Measurements from ENCODE around the gene SLC40A1.

SLC40A1 gene

DNA sequence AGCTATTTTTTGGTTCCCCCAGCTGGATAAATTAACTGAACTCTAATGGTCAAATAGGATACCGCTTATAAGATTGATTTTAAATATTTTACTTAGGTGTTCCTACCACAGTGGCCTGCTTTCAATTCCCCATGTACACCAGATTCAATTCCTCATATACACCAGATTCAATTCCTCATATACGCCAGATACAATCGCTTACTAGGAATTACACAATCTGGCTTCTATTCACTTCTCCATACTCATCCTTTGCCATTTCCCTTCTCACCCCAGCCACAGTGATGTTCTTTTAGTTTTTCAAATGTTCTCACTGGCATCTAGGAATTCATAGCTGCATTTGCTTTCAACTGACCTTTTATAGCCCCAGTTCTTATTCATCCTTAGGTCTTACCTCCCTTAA, 66.5 kb downstream of the SLC40A1 start:
- no peak for DNase-seq (ENCODE audit: low read depth, low spot score)

DNA sequence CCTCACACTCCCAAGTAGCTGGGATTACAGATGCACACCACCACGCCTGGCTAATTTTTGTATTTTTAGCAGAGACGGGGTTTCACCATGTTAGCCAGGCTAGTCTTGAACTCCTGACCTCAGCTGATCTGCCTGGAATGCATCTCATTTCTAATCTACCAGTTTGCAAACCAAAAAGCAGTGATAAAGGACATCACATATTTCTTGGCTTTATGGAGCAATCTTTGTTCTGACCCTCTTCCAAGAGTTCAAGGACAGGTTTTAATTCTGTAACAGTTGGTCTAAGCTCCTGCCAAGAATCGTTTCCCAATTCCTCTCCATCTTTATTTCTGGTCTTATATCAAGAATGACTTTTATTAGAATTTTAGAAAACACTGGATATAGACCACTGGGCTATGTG, 67.7 kb downstream of the SLC40A1 start:
- no peak for DNase-seq (ENCODE audit: low read depth, low spot score)

DNA sequence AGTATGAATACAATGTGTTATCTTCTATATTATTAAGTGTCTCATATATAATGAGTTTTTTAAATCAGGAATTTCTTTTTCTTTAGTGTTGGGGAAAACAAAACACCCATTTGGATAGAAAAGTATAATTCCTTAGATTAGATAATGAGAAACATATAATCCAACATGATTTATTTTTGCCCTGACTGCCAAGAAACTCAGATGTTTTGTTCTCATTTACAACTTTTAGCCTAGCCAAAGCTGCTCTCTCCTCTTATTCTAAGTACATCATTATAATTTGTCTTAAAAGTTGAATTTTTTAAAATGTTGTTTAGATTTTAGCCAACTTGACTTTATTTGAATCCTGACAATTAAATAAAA, 68.6 kb downstream of the SLC40A1 start:
- DNase-seq (ENCODE audit: low read depth, low spot score): no peak

DNA sequence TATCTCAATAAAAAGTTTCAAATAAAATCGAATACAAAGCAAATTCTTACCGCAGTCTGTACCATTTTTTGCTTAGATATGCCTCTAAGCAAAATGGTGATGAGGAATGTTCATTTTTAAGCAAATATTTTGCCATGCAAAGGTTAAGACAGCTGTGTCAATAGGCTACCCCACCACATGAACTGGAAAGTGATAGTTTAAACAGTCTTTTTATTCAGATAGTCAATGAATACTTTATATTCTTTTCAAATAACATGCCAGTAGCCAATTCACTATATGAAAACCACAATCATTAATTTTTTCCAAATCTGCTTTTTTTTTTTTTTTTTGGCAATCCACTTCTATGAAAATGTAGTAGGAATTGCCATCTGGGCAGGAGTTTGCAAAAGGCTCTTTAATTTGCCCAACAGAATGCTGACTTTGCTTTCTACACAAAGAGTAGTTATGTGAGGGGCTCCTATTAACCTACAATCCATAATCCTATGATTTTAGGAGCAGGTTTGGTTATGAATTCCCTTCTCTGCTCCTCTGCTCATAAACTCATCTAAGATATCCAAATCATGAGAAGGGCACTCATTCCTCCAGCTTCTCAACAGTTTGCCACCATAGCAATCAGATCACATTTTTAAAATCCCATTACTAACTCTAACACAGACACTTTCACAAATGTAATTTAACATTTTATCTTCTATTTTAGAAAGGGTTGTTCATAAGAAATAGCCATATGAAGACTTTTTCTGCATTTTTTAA, 69.2 kb downstream of the SLC40A1 start:
- DNase-seq (ENCODE audit: low read depth, low spot score): no peak
